HG03139 (cell line): ENCODE data around the gene PTPRG.

Experiments used
- ATAC-seq: cut with Tn5 transposase; IDR thresholded peaks from one replicate; pipeline ENCODE4 v1.9.1; 2021; ENCODE audit not compliant: unreplicated experiment

Gene PTPRG

DNA sequence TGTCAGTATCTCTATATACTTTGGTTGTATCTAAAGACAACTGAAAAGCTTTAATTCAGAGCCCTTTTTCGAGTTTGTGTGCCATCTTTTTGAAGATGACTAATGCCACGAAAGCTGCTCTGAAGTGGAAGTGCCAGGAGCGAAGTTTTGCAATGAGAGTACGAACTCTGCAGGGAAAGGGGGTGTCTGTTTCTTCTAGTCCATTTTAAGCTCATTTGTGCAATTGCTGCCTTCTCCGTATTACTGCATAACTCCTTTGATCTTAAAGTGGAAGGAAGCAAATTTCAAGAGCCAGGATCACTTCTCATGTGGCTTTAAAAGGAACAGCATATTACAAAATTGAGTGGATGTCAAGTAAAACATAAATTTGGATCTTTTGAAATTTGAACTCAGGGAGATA is 566.7 kb downstream of the PTPRG start:
- ATAC-seq: no peak

DNA sequence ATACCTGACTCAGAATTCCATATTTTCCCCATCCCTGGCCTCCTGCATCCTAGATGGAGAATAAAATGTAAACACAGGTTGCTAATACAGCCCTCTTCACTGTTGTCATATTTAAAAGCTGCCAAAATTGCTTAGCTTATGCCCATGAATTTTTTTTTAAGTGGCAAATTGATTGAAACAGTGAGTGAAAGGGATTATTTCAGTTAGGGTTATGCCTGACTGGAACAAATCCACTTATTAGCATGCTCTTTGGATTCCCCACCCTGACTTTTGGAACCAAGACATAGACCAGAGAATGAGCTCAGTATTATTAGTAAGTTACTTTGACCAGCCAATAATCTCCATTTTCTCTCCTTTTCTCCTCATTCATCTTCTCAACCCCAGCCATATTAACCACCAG is 567.3 kb downstream of the PTPRG start:
- no peak for ATAC-seq

DNA sequence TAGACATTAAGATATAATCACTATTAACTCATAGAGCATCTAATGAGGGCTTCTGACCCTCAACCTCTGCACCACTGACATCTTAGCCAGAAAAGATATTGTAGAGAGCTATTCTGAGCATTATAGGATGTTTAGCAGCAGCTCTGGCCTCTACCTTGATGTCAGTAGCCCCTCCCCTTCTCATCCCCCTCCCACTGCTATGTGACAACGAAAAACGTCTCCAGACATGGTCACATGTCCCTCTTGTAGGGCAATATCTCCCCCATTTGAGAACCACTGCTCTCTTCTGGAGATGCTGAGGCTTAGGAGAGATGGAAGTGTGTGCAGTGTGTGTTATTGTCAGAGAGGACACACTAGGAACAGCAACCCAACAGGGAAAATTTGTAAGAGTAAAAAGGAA is 569.7 kb downstream of the PTPRG start:
- ATAC-seq: no peak

DNA sequence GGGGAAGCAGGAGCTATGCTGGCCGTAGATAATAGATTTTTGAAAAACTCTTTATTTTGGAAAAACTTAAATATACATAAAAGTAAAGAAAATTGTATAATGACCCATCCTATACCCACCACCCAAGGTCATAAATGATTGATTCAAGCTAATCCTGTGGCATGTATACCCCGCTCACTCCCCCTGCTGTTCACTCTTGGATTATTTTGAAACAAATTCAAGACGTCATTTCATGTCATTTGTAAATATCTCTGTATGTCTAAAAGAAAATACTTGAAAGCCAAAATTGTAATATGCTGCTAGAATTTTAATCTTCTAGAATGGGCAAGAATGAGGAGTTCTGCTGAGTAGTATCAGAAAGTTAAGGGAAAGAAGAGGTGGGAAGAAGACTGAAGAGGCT is 570.2 kb downstream of the PTPRG start:
- ATAC-seq: no peak

DNA sequence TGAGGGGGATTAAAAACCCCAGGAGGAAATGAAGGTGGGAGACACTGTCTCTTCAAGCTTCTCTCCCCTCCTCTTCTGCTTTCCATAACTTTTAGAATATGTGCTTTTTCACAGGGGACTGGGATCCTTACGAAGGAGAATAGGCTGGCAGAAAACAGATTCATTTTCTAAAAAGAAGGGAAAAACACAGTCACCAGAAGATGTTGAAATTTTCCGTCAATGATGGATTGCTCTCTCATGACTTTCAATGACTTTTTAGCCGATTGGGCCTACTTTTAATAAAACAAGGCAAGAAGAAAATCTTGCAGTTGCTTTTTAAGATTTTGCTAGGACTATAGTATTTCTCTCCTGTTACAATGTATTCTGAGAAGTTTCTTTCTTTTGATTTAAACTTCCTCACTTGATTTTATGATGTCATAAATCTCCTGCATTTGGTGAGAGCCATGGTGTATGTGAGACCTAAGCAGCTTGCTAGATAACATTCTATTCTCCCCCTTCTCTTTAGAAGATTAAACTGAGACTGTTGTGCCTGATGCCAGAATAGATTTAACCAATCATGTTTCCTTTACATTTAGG is 570.7 kb downstream of the PTPRG start:
- no peak for ATAC-seq

DNA sequence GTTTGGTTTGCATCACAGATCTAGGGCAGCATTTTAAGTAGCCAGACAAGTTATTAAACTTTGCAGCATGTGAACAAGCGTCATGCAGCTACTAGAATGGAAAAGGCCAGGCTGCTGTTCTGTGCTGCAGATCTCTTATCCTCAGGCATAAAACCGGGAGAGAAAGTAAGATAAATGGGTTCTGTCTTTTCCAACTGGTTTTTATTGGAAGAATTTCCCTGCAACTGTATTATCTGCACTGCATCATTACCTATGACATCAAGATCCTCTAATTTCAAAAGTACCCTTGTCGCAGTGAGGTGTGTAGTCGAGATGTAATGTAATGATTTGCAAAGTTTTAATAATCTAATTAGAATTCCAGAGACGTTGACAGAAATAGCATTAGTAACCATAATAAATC is 571.6 kb downstream of the PTPRG start:
- ATAC-seq: no peak

DNA sequence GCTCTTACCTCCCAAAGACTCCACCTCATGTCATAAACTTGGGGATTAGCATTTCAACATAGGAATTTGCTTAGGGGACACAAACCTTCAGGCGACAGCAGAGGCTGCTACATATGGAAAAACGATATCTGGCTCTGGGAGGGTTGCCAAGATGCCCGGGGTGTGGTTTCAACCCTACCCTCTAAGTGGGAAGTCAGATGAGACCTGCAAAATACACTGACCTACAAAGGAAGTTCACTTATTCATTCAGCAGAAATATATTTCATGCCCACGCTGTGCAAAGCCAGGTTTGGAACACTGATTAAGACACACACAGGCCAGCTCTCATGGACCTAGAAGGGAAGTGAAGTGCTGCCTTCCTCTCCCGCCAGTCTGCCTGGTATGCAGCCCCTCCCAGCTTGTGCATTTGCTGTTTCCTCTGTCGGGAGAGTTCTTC is 572.7 kb downstream of the PTPRG start:
- ATAC-seq: no peak

DNA sequence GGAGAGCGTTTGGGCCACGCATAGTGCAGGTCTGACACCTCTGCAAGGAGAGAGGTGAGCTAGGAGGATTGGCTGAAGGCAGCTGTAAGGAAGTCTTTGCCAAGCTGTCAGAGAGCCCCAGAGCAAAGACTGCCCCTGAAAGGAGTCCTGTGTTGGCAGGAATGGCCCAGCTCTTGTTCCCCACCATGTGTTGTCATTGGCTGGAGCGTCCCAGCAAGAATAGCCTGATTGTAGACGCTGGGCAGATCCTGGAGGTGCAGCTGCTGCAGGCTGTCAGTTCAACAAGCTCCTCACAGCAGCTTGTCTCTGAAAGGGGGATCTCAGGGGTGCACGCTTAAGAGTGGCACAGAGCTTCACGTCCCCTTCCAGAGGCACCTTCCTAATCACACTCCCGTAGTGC is 574.4 kb downstream of the PTPRG start:
- ATAC-seq: no peak

DNA sequence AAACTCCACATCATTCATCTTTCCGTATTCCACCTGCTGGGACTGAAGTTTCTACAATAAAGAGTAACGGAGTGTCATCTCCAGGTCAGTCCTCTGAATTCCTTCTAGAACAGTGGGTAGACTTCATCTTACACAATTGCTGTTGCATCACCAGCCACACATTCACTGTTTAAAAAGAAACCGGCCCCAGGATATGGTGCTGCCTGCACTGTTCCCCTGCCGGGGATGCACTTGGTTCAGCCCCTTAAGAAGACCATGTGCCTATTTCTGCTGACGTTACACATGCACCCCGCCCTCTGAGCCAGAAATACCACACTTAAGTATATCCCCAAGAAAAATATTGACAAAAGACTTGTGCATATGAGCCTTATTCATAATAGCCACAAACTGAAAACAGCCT is 578.6 kb downstream of the PTPRG start:
- no peak for ATAC-seq

DNA sequence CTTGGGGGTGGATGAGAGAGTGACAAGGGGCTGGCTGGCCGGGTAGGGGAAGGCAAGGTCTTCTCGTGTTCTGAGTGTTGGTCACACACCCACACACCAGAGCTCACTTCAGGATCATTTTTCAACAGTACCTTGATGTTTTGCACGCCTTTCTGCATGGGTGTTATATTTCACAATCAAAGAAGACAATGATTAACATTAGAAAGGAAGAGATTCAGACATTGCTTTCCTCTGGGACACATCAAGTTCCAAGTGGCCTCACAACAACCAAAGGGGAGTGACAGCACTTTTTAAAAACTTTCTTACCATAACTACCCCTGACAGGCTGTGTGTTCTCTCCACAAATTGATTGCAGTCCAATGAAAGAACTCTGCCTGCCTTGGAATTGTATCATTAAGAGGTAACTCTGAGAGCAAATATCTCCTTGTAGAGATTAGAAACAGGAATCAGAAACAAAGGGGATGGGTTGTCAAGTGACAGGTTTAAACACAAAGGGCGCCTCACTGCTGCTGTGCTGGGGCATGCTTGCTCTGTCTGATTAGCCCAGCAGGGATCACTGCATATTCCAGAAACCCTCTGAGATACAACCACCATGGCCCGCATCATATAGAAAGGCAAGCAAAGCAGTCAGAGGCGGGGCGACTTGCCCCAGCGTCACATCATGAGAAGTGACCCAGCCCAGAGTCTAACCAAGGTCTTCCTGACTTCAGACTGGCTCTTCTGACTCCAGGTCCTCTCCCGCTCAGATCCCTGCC is 581.1 kb downstream of the PTPRG start:
- ATAC-seq: no peak

DNA sequence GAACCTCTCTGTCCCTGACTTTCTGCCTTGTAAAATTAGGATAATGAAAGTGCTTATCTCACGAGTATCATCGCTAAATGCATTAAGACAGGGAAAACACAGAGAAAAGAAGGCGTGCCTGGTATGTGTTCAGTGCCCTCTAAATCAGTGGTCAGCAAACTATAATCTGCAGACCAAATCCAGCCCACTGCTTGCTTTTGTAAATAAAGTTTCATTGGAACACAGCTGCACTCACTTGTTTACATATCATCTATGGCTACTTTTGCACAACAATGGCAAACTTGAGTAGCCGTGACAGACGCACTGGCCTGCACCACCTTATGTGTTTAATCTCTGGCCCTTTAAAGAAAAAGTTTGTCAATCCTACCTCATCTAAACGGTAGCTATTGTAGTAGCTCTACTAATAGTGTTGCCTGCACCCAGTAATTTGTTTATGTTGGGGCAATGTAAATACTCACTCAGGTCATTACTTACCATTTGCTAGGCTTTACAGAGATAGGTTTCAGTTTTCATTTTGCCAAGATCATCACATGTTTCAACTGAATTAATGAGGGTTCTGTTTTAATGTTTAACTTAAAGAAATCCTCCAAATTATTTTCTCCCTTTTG is 582.6 kb downstream of the PTPRG start:
- no peak for ATAC-seq

DNA sequence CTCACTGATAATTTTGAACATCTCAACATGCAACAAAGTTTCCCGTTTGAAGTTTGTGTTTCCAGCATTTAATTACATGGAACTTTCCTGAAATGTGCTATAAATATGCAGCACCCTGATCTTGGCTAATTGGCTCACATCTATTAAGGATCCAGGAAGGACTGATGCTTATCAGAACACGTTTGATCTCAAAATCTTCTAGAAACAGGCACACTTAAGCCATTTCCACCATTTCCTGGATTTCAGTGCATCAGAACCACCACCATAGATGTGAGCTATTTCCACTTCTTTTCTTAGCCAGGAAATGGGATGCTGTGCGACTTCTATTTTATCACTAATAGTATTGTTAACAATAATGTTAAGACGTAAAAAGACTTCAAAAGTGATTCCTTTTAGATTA is 583.1 kb downstream of the PTPRG start:
- no peak for ATAC-seq

DNA sequence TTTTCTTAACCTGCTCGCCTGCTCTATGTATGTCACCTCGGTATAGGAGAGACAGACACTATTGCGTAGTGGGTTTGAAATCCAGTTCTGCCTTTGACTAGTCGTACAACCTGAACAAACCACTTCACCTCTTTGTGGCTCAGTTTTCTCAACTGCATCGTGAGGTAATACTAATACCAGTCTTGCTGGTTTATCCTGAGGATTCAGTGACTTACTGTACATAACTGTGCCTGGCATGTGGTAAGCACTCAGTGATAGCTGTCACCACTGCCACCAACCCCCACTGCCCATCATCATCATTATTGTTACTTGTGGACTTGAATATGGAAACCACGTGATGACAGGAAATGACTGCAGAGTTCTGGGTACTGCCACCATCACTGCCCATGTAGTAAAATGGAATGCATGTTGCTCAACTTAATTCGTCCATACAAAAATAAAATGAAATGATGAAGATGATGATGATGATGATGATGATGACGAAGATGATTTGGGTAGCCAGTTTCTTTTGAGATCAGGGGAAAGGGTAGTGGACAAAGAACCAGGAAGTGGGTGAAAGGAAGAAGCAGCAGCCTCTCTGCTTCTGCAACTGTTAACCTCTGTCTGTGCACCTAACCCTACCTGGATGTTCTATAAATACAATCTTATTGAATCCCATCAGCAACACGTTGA is 583.9 kb downstream of the PTPRG start:
- no peak for ATAC-seq

DNA sequence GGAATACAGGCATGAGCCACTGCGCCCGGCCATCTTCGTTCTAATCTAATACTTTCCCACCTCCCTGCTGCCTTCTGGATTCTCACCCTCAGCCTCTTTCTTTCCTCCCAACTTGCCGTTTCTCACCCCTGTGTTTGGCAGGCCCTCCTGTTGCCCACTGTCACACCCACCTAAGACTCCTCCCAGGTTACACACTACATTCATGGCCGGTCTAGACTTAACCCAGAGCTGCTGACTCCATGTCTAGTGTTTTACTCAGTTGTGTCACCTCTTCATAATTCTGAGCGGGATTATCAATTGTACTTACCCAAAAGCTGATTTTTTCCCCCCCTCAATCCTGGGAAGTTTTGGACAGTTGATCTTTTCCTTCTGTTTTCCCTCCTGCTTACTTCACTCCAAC is 588.2 kb downstream of the PTPRG start:
- ATAC-seq: no peak

DNA sequence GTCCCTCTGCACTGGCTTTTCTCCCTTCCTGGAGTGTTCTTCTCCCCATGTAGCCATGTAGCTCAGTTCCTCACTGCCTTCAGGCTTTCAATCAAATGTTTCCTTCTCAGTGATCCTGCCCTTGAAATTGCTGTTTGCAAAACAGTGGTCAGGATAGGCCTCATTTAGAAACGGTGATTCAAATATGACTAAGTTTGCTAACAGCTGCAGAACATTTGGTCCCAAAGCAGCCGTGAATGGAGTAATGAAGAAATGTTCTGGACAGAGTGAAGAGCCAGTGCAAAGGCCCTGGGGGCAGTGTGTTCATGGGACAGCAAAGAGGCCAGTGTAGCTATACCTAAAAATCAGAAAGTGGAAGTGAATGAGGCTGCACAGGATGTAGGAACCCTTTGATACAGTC is 588.6 kb downstream of the PTPRG start:
- ATAC-seq: no peak

DNA sequence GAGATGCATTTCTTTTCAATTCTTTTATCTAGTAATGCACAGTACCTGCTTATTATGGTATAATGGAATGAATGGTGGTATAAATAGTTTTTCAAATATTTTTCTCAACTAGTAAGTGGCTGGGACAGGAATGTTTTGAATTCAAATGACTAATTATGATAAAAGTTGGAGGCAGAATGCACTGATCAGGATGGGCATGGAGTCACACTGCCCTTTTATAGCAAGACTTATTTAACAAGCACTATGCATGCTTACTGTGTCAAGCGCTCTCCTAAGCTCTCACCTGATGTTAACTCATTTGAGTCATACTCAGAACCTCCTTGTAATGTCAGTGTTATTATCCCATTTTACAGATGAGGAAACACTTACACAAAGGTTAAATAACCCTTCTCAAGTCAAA is 590.2 kb downstream of the PTPRG start:
- no peak for ATAC-seq

DNA sequence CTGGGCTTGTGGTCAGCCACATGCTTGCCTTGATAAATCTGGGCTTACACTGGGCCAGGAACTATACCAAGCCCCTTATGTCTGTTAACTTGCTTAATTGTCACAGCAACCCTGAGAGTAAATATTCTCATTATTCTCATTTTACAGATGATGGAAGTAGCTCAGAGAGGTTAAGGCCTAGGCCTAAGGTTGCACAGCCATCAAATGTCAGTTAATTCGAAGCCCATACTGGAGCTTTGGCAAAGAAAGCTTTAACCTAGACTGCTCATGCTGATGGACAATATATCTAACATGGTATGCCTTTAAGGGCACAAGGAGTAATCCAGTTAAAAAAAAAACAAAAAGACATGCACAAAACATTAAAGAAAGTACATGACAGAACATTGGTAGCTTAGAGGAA is 591.9 kb downstream of the PTPRG start:
- ATAC-seq: no peak

DNA sequence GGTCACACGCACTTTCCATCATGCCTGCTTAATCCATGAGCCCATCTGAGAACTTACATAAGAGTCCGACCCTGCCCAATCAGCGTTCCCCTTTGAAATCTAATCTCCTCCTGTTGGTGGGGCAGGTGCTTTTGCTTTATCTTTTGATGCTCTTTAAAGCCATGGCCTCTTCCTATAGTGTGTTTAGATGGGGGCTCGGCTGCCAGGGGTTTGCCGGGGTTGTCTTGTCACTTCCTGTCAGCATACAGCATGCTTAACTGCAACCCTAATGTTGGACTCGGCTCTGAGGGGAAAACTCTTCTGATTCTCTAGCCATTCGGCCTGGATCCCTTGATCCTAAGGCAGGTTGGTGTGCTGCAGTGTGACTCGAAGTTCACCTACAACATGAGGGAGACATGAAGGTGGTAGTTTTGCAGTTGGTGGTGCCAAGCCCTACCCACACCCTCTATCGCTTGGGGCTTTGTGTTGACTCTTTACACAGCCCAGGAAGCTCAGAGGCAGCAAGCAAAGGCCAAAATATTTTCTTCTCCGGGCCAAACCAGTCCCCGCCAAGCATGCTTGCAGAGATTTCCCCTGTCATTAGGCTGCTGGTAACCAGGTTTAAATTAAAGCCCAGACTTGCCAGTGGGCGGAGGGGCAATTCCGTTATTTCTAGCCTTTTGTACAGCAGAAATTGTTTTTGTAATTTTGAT is 593.2 kb downstream of the PTPRG start:
- no peak for ATAC-seq

DNA sequence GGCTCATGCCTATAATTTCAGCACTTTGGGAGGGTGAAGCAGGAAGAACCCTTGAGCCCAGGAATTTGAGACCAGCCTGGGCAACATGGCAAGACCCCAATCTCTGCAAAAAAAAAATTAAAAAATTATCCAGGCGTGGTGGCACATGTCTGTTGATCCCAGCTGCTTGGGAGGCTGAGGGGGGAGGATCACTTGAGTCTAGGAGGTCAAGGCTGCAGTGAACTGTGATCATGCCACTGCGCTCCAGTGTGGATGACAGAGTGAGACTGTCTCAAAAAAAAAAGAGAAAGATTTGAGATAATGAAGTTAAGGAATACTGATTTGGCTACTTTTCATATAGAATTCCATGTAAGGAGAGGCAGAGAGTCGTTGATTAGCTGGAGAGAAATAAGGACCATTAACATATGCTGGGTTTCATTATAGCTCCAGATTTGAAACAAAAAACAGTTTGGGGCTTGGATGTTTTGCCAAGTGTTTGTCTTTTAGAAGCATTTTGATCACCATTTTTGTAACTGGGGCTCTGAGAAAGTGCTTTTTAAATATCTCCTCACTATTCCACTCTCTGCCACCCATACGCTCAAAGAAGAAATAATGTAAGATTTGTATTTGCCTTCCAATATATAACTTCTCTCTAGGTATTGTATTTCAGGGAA is 597.8 kb downstream of the PTPRG start:
- ATAC-seq: no peak

DNA sequence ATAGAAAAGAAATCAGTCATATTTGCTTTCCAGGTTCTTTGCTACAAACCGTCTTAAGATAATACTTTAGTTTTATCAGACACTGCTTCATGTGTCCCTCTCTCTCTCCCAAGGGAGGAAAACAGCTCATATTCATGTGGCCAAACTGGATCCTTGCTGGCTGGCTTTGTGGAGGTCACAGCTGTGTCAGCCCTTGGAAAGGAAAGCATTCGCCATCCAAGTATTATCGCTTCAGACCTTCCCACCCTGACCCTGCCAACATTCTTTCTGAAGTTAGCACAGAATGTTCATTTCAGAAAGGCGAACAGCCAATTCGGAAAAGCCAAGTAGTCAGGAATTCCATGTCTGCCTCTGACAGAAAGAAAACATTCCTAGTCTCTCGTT is 598.3 kb downstream of the PTPRG start:
- no peak for ATAC-seq

DNA sequence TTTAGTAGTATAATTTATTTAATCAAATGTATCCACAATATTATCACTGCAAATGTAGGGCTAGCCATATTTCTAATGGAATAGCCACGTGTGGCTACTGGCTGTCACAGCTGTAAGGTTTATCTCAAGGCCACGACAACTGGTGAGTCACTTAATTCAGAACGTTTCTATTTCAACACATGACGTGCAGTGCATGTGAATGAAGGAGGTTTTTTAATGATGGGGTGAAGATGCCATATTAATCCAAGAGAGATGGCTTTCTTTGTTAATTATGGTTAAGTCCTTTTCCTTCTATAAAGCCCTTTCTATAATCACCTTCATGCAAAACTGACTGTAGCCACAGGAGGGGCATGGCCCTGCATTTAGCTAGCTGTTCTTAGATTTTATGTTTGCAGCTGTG is 600.0 kb downstream of the PTPRG start:
- no peak for ATAC-seq
